A549 (cell line): Measurements from ENCODE around the gene RBM14.
"Not testable (repeated sequence)": the region's sequence is repeated elsewhere in the genome, so short reads cannot be mapped to it uniquely, and the experiment has no call there.

Experiments used
- EP300 ChIP-seq, 2 experiments: fragments of >200 bp; sonication (Bioruptor Twin); formaldehyde crosslinking; IDR thresholded peaks; 2 replicates in 1 of 2; 3 replicates in 1 of 2; pipeline ENCODE4 v1.6.1; 2016 to 2017
- POLR2A ChIP-seq: IDR thresholded peaks from 2 replicates; pipeline ENCODE4 v1.6.1; 2012; ENCODE audit warnings: mild to moderate bottlenecking, low read length
- RAD21 ChIP-seq, 2 experiments: fragments of >200 bp in 1 of 2; sonication (Bioruptor Twin) in 1 of 2; formaldehyde crosslinking in 1 of 2; IDR thresholded peaks in 1 of 2; conservative IDR thresholded peaks in 1 of 2; 2 replicates in 1 of 2; 3 replicates in 1 of 2; pipeline ENCODE4 v1.6.1; 2012 to 2018; ENCODE audit warnings: inconsistent platforms in 1 of 2

DNA sequence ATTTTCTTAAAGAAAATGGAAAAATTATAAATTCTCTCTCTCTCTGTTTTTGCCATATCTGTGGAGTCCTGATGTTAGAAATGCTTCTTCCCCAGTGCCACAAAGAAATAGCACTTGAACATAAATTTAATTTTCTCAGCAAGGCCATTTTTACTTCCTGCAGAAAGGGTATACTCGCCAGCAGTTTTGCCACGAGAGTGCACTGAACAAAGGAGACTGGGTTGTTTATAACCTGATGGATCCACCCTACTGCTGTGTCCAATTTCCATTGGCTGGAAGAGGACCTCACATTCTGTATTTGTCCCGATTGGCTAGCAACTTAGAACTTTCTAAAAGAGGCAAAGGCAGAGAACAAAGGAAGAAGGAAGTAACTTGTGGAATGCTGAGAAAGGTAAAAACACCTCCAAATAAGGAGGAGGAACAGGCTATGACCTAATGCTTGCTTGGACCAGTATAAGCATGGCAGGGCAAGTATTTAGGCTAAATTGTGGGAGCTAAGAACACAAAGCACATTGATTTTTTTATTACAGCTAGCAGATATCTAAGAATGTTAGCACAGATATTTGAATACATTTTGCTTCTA, 33.8 kb upstream of the RBM14 start:
- TF ChIP-seq POLR2A; RAD21 (conservative IDR thresholded peaks at IDR 0.05 in 1 of 2, IDR thresholded peaks at IDR 0.05 in 1 of 2); EP300 (IDR thresholded peaks at IDR 0.05): not testable (repeated sequence)
